NK-92 (cell line): ENCODE results near the gene SERPINB8.

ENCODE experiments used
- DNase-seq: peaks from one replicate; lab custom pipeline; 2025; ENCODE audit not compliant: unreplicated experiment; lab: John Stamatoyannopoulos, UW

Gene SERPINB8

DNA sequence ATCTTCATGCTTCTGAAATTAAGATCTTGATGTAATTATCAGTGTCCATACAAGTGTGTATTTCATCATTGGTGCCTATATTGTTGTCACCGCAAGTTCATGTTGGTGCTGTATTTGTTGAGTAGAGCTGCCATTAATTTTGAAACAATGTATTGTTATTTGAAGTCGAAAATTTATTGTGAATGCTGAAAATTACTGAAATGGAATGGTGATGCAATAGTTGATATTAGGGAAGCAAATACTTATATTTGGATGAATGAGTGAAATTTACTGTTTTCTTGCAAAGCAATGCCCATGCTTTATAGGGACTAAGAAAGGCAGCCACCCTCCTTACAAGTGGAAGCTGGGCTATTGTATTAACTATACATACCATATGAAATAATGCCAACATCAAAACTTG is 41.6 kb downstream of the SERPINB8 start:
- DNase-seq: no peak

DNA sequence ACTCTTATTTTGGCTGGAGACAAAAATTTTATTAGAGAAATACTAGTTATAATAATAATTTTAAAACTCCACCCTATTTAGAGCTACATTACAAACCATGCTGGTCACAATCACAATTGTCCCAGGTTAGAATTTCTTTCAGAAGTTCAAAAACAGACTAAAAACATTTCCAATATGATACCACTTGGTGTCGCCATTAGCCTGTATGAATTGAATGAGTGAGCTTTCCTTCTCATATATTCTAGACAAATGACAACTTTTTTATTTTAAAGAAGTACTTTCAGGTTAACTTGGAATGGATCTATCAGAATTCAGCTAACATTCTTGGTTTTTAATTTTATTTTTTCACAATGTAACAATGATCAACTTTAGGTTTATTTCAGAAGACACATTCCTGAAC is 48.0 kb downstream of the SERPINB8 start:
- DNase-seq: no peak

DNA sequence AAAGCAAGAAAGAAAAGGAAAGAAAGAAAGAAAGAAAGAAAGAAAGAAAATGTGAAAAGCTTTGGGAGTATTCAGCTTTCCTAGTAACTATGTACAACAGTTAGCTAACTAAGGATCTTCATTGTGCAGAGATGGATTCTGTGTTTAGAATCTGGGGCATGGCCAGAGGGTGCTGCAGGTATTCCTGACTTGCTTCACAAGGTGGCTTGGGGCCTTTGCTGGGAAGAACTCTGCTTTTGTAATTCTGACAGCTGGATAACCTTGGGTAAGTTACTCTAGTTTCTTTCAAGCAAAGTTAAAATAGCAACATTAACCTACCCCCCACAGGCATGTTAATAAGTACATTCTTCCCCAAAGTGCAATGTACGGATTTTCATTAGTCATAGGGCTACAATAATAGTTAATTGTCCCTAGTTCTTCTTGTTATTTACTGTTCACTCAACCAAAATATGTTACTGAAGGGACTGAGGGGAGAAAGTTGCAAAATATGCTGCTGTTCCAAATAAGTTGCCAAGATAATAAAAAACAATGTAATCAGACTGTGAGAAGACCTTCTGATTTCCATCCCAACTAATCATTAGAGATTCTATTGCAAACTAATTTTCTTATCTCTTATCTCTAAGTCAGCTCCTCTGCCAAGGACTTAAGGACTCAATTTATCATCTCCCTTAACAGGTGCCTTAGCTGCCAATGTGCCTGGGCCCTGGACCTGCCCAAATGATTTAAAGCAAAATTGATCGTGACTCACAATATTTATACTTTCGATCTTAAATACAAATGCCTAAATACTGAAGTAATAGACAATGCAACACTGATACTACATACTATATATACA is 50.3 kb downstream of the SERPINB8 start:
- no peak for DNase-seq

DNA sequence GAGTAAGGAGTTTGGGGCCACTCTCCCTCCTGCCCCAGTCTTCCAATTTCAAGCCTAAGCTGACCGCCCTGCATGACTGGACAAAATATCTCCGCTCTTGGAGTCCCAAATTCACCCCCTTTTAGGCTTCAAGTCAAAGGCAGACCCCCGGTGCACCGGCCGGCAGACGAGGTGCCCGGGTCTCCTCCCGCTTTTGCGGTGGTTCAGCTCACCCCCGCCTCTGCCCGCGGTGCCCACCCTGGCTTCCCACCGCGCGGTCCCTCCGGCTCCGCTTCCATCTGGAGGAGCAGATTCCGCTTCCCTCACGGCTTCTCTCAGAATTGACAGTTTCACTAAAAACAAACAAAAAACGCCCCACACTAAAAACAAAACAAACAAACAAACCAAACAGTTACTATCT is 56.5 kb downstream of the SERPINB8 start:
- DNase-seq: no peak

DNA sequence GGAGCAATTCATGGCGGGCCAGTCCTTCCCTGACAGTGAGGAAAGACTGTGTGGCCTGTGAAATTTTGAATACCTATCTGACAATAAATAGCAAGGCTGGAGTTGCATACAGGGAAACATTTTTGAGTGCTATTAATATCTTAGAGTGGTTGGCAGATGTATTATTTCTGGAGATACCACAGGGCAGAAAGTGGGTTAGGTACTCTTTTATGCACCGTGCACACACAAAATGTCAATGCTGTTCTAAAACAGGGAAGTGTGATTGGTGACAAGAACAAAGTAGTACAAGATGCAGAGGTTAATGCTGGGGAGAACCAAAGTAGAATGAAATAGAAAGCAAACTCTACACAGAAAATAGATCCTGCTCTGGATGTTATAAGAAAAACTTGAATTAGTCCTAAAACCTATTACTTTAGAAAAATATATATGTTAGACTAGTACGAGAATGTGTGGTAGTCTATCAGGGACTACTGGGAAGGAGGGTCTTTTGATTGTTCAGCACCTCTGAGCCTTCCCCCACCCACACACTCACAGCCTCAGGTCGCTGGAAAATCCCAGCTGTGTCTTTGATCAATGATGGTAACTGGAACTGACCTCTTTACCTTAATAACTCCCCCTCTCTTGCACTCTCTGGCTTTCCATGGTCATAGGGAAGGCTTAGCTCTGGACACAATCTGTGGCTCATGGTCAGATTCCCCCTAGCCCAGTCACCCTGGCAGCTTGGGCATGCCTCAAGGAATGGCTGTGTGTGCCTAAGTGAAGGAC is 58.2 kb downstream of the SERPINB8 start:
- no peak for DNase-seq

DNA sequence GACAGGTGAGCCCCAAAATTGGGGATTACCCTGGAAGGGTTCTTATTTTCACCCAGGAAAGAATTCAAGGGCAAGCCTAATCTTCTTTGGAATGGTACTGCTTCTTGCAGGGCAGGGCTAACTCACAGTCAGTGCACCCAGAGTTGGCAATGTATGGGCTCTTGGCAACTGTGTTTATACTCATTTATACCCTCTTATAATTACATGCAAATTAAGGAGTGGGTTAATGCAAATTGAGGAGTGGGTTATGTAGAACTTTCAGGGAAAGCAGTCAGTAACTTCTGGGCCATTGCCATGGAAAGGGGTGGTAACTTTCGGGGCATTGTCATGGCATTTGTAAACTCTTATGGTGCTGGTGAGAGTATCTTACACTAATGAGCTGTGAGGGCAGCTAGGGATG is 59.2 kb downstream of the SERPINB8 start:
- no peak for DNase-seq

DNA sequence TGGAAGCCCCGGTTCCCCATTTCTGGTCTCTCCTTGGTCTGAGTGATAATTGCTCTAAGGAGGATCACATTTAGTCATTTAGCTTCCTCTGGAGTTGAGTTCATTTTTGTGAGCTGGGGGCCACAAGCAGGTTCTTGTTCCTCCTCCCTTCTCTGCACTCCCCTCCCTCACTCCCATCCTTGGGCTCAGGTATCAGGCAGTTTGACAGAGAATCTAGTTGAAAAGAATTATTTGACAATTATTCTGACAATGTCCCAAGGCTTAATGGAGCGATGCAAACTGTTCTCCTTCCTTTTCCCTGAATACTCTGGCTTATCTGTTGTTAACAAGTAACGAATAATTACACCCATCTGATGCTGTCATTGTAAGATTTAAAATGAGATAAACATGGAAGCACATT is 61.5 kb downstream of the SERPINB8 start:
- no peak for DNase-seq

DNA sequence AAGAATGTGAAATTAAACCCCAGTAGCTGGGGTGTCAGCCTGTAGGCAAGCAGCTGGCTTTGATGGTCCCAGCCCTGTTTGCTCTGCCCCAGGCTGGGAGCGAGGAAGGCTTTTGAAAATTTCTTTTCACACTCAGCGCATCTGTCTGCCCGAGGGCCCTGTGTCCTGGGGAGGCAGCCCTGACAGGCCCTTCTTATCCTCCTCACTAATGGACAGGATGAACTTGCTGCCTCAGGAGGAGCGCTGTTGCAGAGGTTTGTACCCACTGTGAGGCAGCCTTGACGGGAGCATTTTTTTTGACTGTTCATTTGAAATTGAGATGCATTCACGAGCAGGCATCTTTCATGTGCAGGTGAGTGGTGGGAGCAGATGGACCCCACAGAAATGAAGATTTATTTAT is 62.4 kb downstream of the SERPINB8 start:
- DNase-seq: no peak

DNA sequence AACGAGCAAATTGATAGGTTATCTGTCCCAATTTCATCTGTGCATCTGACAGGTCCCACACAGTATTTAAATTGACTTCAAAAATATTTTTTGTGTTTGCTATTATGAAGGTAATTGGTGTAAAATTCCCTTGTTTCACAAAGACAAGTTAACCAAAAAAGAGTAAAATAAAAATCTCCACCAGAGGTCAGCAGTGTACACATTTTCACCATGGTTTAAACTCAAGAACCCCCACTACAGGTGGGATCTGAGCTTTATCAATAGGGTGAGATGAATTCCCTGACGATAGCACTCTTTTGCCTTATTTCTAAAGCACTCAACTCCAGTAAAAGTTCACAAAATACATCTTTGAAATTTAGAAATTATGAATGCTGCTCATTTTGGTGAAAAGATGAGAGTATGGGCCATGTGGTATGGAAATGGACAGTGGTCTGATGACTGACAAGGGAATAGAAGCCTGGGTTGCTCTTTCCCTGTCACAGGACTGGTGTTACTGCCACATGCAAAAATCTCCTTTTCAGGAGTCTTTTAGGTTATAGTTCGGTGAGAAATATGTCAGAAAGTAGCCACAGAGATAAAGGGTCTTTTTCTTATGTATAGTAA is 68.0 kb downstream of the SERPINB8 start:
- DNase-seq: no peak
